Heart right ventricle (tissue), 16 donors: ENCODE results near the gene NEMF. TPM values are rescaled to one million over a fixed set of nuclear protein-coding genes. Genes with fewer than 3 reads are reported as not detected.
A peak's percentile ranks its signal among the peaks of the same experiment; 100 is the strongest.

Experiments
- ATAC-seq, 8 donors: fragments of 200-7000 bp; cut with Tn5 transposase; one replicate each; pipeline ENCODE4 v1.9.1; 2020; ENCODE audit warnings: mild to moderate bottlenecking in 8 of 8, moderate library complexity in 8 of 8, moderate number of reproducible peaks in 1 of 8
- DNase-seq, 2 donors: peaks; one replicate each; pipeline ENCODE4 v3.0.0-alpha.2; 2020
- H3K27ac ChIP-seq, 10 donors: fragments of 200-600 bp; sonication (generic) in 2 of 10; one replicate each; pipeline versions ENCODE4 v1.5.0 to v1.8.0; 2020 to 2022; ENCODE audit warnings: mild to moderate bottlenecking in 3 of 10
- H3K27me3 ChIP-seq, 7 donors: fragments of 200-600 bp; one replicate each; pipeline ENCODE4 v1.8.0; 2021 to 2022; ENCODE audit warnings: mild to moderate bottlenecking in 2 of 7
- H3K36me3 ChIP-seq, 9 donors: fragments of 200-600 bp; sonication (generic) in 1 of 9; one replicate each; pipeline versions ENCODE4 v1.5.0 to v1.8.0; 2020 to 2022; ENCODE audit warnings: mild to moderate bottlenecking in 2 of 9
- H3K4me1 ChIP-seq, 9 donors: fragments of 200-600 bp; sonication (generic) in 1 of 9; one replicate each; pipeline versions ENCODE4 v1.5.0 to v1.8.0; 2020 to 2022; ENCODE audit warnings: mild to moderate bottlenecking in 4 of 9
- H3K4me3 ChIP-seq, 10 donors: fragments of 200-600 bp; sonication (generic) in 2 of 10; one replicate each; pipeline versions ENCODE4 v1.5.0 to v1.8.0; 2020 to 2022; ENCODE audit warnings: mild to moderate bottlenecking in 7 of 10, moderate library complexity in 2 of 10
- H3K9me3 ChIP-seq, 11 donors: fragments of 200-600 bp in 10 of 11; sonication (generic) in 2 of 11; one replicate each; pipeline versions ENCODE4 v1.5.0 to v1.8.0; 2013 to 2022; ENCODE audit warnings: mild to moderate bottlenecking in 2 of 11, control low read depth in 1 of 11, moderate library complexity in 1 of 11
- WGBS, 2 donors: extraction: QIAGEN DNeasy Blood & Tissue Kit; methylation state at CpG; one replicate each; pipeline ENCODE4 v1.1.7; 2013; ENCODE audit warnings: inconsistent platforms in 1 of 2; 5-methylcytosine and 5-hydroxymethylcytosine counted together
- intact Hi-C, 10 donors: fragments of 100-400 bp; cut with DNase I; formaldehyde crosslinking; loops; one replicate each; pipeline versions ENCODE4 v1.11.1 to v1.14.2; 2022
- polyA plus RNA-seq, 2 donors: library from polyadenylated mRNA; stranded (reverse); fragments of 200-250 nt; gene quantifications; one replicate each; pipeline ENCODE4 v1.2.3, GENCODE V29; 2013
- total RNA-seq, 10 donors: library from RNA; stranded (reverse); fragmentation: NEBNext Ultra II Directional in 3 of 10; extraction: Animal tissue kit (Norgen Biotek cat#: 25700) in 3 of 10; gene quantifications; one replicate each; pipeline versions ENCODE4 v1.2.1 to v1.2.4, GENCODE V29; 2021 to 2023
- TF ChIP-seq, protein P1 (sequence below), 9 donors: fragments of 200-600 bp; sonication (generic) in 2 of 9; IDR thresholded peaks; one replicate each; pipeline versions ENCODE4 v1.5.0 to v1.8.0; 2021 to 2022; ENCODE audit warnings: antibody characterized with exemption in 9 of 9, mild to moderate bottlenecking in 5 of 9, moderate library complexity in 1 of 9
- donor health status: Arrhythmogenic right ventricular cardiomyopathy.
- donor health status: ischemic (EF 13 %, LVEDD 7.1; RV severe dilation, severe dysfunction).
- donor health status: healthy with polysubstance abuse.
- donor health status: DM: no; HTN: yes; CAD: no.
- donor health status: DM: no; HTN: no; CAD: no.
- donor health status: ischemic (EF 25% LVEDD 6.9; RV normal size, moderate dysfunction).
- donor health status: ischemic (EF 25% LVEDD 5.7; RV mildly dilated, moderate dysfunction).
- donor health status: healthy.
- donor health status: DM: yes; HTN: yes; CAD: no.
- donor health status: Ischemic cardiomyopathy.
- donor health status: ischemic (EF 35%, LVEDD 5.7; RV mildly dilated, moderate dysfunction).
- donor health status: nonischemic (EF 11% LVEDD 7.7; RV severe dilation, severe dysfunction).
- donor health status: DM: yes; HTN: yes; CAD: no.
- donor health status: PGD.
- donor health status: ischemic (EF 29% LVEDD 5.4; RV normal size, mild dysfunction).
- donor health status: nonischemic (EF 23%, LVEDD 6.1; RV moderate dilation, normal function).

NEMF gene
- total and polyA plus RNA-seq, 12 donors, result 18.0 to 67.4 (median 53.9) TPM

DNA sequence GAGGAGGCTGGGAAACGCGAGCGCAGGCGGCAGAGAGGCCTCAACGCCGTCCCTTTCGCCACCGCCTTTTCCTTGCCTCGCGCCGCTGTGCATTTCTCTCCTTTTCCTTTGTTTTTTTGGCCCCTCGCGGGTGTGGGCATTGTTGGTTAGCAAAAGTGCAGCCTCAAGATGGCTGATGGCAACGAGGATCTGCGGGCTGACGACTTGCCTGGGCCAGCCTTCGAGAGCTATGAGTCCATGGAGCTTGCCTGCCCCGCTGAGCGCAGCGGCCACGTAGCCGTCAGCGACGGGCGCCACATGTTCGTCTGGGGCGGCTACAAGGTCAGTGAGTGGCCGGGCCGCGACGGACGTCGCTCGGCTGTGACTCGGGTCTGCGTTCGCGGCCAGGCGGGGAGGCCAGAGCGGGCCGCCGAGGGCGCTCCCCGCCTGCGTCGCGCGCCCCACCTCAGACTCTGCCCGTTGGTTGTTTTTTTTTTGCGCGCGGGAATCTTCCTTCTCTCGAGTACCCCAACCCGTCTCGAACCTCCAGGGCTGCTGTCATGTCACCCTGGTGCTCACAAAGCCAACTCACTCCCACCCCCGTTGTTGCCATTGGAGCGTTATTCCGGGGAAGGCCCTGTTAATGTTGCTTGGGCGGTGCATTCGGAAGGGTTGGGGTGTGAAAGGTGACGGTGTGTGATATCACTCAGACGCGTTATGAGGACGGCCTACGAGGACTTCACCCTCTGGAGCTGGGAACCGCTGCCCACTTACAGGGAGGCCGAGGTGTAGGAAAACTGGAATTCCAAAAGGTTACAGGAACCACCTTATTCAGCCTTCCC lies 84.1 kb downstream of the NEMF start:
- DNase-seq (peak; percentile 40 to 55), ATAC-seq (peak; percentile 32 to 67 (median 48))
- TF ChIP-seq, protein P1, sequence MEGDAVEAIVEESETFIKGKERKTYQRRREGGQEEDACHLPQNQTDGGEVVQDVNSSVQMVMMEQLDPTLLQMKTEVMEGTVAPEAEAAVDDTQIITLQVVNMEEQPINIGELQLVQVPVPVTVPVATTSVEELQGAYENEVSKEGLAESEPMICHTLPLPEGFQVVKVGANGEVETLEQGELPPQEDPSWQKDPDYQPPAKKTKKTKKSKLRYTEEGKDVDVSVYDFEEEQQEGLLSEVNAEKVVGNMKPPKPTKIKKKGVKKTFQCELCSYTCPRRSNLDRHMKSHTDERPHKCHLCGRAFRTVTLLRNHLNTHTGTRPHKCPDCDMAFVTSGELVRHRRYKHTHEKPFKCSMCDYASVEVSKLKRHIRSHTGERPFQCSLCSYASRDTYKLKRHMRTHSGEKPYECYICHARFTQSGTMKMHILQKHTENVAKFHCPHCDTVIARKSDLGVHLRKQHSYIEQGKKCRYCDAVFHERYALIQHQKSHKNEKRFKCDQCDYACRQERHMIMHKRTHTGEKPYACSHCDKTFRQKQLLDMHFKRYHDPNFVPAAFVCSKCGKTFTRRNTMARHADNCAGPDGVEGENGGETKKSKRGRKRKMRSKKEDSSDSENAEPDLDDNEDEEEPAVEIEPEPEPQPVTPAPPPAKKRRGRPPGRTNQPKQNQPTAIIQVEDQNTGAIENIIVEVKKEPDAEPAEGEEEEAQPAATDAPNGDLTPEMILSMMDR (IDR thresholded peaks at IDR 0.05), result no peak
- Histone ChIP-seq H3K27me3 (no peaks in the 10 kb centered on the region), H3K4me1 (peaks cover 2 to 35% (median 31%) of the 10 kb centered on the region in 9 donors), H3K27ac (peak overlapping the region; percentile 89 to 99 (median 98)), H3K36me3 (peaks cover 0 to 19% (median 4%) of the 10 kb centered on the region in 9 donors), H3K4me3 (peak overlapping the region; percentile 73 to 99 (median 97)), H3K9me3 (no peaks in the 10 kb centered on the region)
- intact Hi-C loops, result loop anchor here in 8 of 10 donors (2.0 to 10.0 kb wide), 7 partner anchors 64 to 146 kb away; partner anchors contain the start of genes DNAAF2 (in 4 of the 8), KLHDC1 (in 2 of the 8), MGAT2 (in 1 of the 8) and RPL36AL (in 1 of the 8)
- WGBS, 2 donors, result 0% methylated on average over 67 of the region's 67 CpGs

GRCh38 chr14:49767571-49768300 lies 84.9 kb downstream of the NEMF start, which contains the start of gene KLHDC2:
Gene KLHDC2, plus strand, starts transcription at chr14:49768153. Its CDS starts 316 bp downstream, at chr14:49768469.
- peak; percentile 90 to 97 (median 96) for ATAC-seq
- Histone ChIP-seq H3K4me1 (peaks cover 2 to 35% (median 31%) of the 10 kb centered on the region in 9 donors), H3K27ac (peak within 1 kb of the TSS; percentile 89 to 99 (median 98)), H3K9me3 (no peaks in the 10 kb centered on the region), H3K27me3 (no peaks in the 10 kb centered on the region), H3K36me3 (peaks cover 0 to 13% (median 3%) of the 10 kb centered on the region in 9 donors), H3K4me3 (peak within 1 kb of the TSS; percentile 73 to 99 (median 97))
- intact Hi-C loops, result loop anchor here in 9 of 10 donors (2.0 to 10.0 kb wide), 8 partner anchors 63 to 145 kb away; partner anchors contain the start of genes DNAAF2 (in 5 of the 9), KLHDC1 (in 2 of the 9), MGAT2 (in 1 of the 9) and POLE2 (in 1 of the 9)
- DNase-seq, result peak; percentile 89 to 93
- TF ChIP-seq, protein P1 (IDR thresholded peaks at IDR 0.05), result peak in 6 of 9 donors; percentile 19 to 67 (median 36)
- WGBS, 2 donors, result 0 to 1% methylated on average over 67 to 86 of the region's 86 CpGs

GRCh38 chr14:49767270-49767570 lies 85.4 kb downstream of the NEMF start:
- intact Hi-C loops, result loop anchor here in 9 of 10 donors (2.0 to 10.0 kb wide), 8 partner anchors 62 to 145 kb away; partner anchors contain the start of genes DNAAF2 (in 4 of the 9), KLHDC1 (in 2 of the 9), MGAT2 (in 1 of the 9) and POLE2 (in 1 of the 9)
- Histone ChIP-seq H3K4me3 (peak overlapping the region; percentile 73 to 99 (median 97)), H3K36me3 (peaks cover 0 to 8% (median 0%) of the 10 kb centered on the region in 9 donors), H3K4me1 (peaks cover 2 to 35% (median 31%) of the 10 kb centered on the region in 9 donors), H3K27me3 (no peaks in the 10 kb centered on the region), H3K27ac (peak overlapping the region; percentile 89 to 99 (median 98)), H3K9me3 (no peaks in the 10 kb centered on the region)
- WGBS, 2 donors, result 0 to 1% methylated on average over 9 of the region's 9 CpGs
- ATAC-seq (no peak), DNase-seq (no peak)
- TF ChIP-seq, protein P1 (IDR thresholded peaks at IDR 0.05), result no peak
